HepG2 (cell line): ENCODE measurements around the gene APOC4.

Source experiments
- CTCF ChIP-seq: sonication (generic); formaldehyde crosslinking; IDR thresholded peaks from 2 replicates; pipeline ENCODE4 v1.5.0; 2020; ENCODE audit warnings: mild to moderate bottlenecking, missing genetic modification reagents, moderate library complexity
- EP300 ChIP-seq, 3 experiments: sonication (generic) in 1 of 3; formaldehyde crosslinking in 1 of 3; IDR thresholded peaks; 2 replicates each; pipeline versions ENCODE4 v1.5.1 to v1.6.1; 2011 to 2020; ENCODE audit warnings: low read depth in 2 of 3, low read length in 2 of 3, borderline replicate concordance in 1 of 3, improper control_type of control experiment in 1 of 3, mild to moderate bottlenecking in 1 of 3, missing genetic modification reagents in 1 of 3, moderate library complexity in 1 of 3
- EZH2 ChIP-seq: conservative IDR thresholded peaks from 2 replicates; pipeline ENCODE4 v1.6.1; 2012; ENCODE audit warnings: mild to moderate bottlenecking, low read depth, low read length, moderate library complexity
- JUNB ChIP-seq: sonication (generic); formaldehyde crosslinking; IDR thresholded peaks from 2 replicates; pipeline ENCODE4 v1.8.0; 2022; ENCODE audit warnings: missing genetic modification reagents, mild to moderate bottlenecking, borderline replicate concordance
- POLR2A ChIP-seq, 2 experiments: IDR thresholded peaks; 2 replicates each; pipeline ENCODE4 v1.6.1; 2011; ENCODE audit warnings: low read depth in 2 of 2, low read length in 2 of 2, mild to moderate bottlenecking in 1 of 2, moderate library complexity in 1 of 2; ENCODE audit not compliant: insufficient read depth in 1 of 2
- RERE ChIP-seq: IDR thresholded peaks from 2 replicates; pipeline ENCODE4 v1.6.1; 2016; ENCODE audit warnings: low read depth, missing genetic modification reagents, missing compliant biosample characterization
- SMC3 ChIP-seq: IDR thresholded peaks from 2 replicates; pipeline ENCODE4 v1.6.1; 2011; ENCODE audit warnings: low read length, improper control_type of control experiment
- U2AF2 ChIP-seq: fragments of 200-400 bp; formaldehyde crosslinking; IDR thresholded peaks from 2 replicates; pipeline ENCODE4 v1.6.1; 2017; ENCODE audit warnings: low read depth, mild to moderate bottlenecking, low read length
- ZNF143 ChIP-seq: sonication (generic); formaldehyde crosslinking; IDR thresholded peaks from 2 replicates; pipeline ENCODE4 v1.4.0; 2020; ENCODE audit warnings: missing genetic modification reagents

DNA sequence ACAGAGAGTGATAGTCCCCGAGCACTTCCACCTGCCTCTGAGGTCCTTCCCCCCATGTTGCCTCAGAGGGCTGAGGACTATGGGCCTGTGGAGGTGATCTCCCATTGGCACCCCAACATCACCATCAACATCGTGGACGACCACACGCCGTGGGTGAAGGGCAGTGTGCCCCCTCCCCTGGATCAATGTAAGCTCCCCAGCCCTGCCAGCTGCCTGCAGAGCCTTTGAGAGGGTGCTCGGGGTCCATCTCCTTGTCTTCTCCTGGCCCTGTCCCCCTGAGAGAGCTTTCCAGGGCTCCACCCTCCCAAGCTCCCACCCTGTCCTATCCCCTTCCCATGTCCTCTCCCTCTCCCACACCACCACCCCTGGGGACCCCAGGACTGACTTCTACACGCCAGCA lies 44.4 kb downstream of the APOC4 start:
- no peak for TF ChIP-seq SMC3
- no peak for TF ChIP-seq EZH2
- no peak for TF ChIP-seq POLR2A (IDR thresholded peaks at IDR 0.05; ENCODE audit: insufficient read depth in 1 of 2, low read depth in 2 of 2, low read length in 2 of 2)
- no peak for TF ChIP-seq CTCF (CRISPR knock-in tag)
- TF ChIP-seq U2AF2, result no peak
- no peak for TF ChIP-seq JUNB (CRISPR knock-in tag)
- TF ChIP-seq ZNF143 (CRISPR knock-in tag), result no peak
- TF ChIP-seq RERE (CRISPR knock-in tag), result no peak
- no peak for TF ChIP-seq EP300 (IDR thresholded peaks at IDR 0.05; ENCODE audit: low read depth in 2 of 2, low read length in 2 of 2)
- TF ChIP-seq EP300 (CRISPR knock-in tag; IDR thresholded peaks at IDR 0.05; ENCODE audit: borderline replicate concordance), result no peak
